Fibroblast of skin of scalp (primary cell): ENCODE results near the gene ADAMTSL1.

Experiments
- DNase-seq: peaks from one replicate; pipeline ENCODE4 v3.0.0-alpha.2; 2013

Gene ADAMTSL1

DNA sequence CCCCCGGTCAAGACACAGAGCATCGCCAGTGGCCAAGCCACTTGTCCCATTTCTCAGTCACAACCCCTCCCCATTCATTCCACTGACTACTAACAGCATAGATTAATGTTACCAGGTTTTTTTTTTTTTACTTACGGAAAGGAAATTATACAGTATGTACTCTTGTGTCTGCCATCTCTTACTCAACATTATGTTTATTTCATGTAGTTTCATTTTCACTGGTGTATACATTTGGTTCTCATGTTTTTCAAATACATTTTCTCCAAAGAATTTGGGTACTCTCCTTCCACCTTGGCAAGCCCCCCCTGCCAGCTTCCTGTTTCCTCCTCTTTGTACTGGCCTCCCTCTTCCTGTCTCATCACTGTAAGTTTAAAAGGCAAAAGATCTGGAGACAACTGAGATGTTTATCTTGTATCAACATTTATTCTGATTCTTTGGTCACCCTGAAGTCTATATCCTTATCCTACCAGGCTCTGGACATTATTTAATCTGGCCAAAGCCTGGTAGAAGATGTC, 351.8 kb downstream of the ADAMTSL1 start:
- DNase-seq: no peak

DNA sequence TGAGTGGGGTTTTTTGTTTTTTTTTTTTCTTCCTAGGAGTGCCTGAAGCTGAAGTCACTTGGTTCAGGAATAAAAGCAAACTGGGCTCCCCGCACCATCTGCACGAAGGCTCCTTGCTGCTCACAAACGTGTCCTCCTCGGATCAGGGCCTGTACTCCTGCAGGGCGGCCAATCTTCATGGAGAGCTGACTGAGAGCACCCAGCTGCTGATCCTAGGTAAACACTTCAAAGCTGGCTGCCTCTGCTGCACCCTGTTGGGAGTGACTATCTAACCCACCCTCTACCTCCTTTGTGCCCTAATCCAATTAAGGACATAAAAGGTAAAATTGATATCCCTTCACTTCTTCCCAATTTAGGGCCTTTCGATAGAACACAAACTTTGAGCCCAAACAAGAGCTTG, 352.3 kb downstream of the ADAMTSL1 start:
- no peak for DNase-seq

DNA sequence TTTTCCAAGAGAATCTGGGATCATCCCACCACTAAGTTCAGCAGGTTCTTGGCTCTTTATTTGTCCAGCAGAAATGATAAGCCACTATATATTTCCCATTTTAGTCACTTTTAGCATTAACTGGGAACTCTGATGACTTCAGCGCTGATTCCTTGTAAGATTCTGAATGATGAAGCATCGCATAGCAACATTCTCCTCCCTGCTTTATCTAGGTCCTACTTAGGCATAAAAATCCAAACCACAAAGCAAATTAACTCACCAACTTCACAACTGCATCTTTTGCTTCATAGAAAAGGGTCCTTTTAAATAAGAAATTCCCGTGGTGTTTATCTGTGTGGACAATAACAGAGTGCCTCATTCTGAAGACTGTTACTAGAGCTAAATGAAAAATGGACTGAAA, 355.1 kb downstream of the ADAMTSL1 start:
- DNase-seq: no peak

DNA sequence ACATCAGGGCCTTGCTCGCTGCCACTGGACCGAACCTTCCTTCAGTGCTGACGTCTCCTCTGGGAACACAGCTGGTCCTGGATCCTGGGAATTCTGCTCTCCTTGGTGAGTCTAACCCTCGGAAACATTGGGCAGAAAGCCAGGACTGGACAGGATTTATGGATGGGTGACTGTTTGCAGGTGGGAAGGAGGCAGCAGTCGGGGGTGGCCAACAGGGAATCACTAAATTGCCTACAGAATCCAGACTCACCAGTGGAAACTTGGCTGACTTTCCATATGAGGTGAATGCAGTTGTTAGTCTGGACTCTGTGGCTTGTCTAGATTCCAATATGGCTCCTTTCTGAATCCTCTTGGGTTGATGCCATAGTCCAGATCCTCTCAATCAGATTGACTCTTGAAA, 355.9 kb downstream of the ADAMTSL1 start:
- no peak for DNase-seq

DNA sequence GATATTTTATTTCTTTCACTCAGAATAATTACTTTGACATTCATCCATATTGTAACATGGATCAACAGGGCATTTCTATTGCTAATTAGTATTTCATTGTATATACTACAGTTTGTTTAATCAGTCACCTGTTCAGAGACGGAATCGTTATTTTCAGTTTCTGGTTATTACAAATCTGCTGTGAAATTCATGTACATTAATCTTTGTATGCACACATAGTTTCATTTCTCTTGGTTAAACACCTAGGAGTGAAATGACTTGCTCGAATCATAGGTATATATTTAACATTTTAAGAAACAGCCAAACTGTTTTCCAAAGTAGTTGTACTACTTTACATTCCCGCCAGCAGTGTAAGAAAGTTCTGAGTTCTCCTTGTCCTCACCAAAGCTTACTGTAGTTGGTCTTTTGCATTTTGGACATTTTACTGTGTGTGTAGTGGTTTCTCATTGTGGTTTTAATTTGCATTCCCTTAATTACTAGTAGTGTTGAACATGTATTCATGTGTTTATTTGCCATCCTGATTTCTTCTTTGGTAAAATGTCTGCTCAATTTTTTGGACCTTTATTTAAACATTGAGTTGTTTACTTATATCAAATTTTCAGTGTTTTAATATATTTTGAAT, 360.9 kb downstream of the ADAMTSL1 start:
- no peak for DNase-seq

DNA sequence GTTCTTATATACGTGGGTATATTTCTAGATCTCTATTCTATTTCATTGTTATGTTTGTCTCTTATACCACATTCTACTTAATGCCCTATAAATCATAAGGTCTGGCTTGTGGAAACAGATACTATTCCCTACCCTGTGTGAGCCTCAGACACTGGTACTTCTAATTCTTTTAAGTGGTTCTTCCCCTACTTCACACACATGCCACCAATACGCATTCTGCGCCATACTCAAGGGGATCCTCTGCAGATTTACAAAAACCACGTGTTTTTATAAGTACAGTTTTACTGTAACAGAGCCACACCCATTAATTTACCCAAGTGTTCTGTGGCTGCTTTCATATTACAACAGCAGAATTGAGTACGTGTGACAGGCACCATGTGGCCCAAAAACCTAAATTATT, 363.4 kb downstream of the ADAMTSL1 start:
- no peak for DNase-seq

DNA sequence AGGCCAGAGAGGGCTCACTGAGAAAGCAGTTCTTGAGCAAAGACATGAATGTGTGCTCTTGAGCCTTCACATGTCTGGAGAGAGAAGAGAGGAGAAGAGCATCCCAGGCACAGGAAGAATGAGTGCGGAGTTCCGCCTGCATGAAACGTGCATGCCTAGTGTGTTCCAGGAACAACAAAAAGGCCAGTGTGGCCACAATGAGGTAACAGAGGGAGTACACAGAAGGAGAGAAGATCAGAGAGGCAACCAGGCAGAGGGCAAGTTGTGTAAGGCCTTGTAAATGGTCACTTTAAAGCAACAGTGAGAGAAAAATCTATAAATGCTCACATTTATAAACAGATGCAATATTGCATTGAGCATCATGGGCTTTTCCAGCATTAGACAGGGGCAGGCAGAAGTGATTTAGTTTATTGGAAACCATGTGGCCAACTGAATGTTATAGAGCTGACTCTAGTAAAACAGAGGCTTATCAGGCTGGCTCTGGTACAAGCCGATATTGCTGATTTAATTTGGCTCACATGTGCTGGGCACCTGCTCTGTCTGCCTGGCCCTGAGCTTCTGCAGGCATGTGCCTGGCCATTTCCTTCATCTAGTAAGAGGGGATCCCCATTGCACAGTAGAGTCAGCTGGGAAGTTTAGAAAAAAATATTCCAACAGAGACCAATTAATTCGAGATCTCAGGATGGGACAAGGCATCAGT, 373.8 kb downstream of the ADAMTSL1 start:
- DNase-seq: no peak

DNA sequence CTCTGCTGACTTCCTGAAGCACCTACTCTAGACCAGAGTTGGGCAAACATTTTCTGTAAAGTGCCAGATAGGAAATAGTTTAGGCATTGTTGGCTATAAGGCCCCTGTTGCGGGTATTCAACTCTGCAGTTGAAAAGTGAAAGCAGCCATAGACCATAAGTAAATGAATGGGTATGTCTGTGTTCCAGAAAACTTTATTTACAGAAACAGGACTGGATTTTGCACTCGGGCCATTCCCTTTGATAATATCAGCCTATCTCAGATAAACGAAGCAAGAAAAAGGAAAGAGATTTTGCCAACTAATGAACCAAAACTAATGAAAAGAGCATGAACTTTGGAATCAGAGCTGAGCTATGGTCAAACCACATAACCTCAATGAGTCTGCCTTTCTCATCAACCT, 374.7 kb downstream of the ADAMTSL1 start:
- no peak for DNase-seq

DNA sequence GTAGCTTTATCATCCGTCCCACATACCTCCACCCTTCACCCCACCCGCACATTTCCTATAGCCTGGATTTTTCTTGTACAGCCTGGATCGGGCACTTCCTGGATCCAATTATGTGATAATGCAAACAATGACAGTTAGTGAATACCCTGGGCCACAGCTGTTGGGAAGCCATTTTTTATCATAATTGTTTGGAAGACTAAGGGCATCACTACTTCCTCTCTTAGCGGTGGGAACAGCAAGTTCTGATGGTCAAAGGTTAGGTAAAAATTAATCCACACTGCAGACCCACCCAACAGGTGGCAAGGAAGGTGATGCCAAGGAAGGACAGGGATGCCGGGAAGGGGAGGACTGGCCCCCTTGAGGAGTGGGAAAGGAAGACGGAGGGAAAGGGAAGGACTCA, 375.3 kb downstream of the ADAMTSL1 start:
- DNase-seq: no peak

DNA sequence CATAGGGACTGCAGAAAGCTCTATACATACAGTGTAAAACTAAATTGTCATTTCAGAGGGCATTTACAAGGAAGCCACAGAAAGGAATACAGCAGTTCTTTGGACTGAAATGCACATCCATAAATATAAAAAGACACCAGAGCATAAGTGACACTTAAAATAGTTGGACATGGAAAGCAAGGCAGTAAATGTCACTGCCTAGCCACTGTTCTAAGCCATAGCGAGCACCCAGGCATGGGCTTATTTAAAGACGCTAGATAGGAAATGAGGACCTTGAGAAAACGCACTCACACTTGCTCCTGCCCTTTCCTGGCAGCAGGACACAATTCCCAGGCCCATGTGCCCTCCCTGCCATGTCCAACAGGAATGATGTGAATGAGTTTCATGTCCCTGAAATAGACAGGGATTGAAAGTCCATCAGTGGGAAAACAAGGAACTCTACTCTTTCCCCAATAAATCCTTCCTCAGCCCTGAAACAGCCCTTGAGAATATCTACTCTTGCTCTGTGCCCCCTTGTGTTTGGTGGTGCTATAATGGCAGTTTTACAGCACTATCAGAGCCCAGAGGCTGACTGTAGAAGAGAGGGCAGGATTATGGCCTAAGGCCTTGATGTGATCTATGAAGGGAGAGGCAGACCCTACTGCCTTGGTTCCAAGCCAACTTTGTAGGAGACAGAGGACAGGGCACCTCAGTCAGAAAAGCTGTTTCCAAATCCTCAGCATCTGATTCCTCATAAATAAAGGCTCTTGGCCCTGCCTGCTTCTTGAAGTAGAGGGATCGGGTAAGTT, 376.1 kb downstream of the ADAMTSL1 start:
- DNase-seq: no peak

DNA sequence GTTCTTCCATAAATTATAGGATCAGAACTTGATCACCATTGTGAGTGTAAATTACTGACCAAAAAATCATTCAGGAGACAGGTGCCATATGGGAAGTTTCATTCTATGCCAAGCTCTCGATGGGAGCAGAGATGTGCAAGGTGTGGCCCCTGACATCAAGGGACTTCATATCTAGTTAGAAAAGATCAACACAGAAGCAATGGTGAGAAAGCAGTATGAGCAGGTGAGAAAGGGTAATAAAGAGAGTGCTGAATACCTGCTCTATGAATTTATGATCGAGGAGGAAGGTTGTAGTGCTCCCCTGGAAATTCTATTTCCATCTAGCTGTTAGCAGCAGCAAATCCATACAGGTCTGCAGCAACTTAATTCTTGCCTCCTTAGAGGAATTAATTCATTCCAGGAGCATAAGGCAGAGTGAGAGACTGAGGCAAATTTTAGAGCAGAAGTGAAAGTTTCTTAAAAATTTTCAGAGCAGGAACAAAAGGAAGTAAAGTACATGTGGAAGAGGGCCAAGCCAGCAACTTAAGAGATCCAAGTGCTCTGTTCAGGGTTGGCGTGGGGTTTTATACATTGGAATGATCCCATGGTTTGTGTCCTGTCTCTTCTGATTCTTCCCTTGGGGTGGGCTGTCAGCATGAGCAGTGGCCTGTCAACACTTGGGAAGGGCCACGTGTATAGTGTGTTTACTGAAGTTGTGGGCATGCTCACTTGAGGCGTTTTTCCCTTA, 377.3 kb downstream of the ADAMTSL1 start:
- no peak for DNase-seq

DNA sequence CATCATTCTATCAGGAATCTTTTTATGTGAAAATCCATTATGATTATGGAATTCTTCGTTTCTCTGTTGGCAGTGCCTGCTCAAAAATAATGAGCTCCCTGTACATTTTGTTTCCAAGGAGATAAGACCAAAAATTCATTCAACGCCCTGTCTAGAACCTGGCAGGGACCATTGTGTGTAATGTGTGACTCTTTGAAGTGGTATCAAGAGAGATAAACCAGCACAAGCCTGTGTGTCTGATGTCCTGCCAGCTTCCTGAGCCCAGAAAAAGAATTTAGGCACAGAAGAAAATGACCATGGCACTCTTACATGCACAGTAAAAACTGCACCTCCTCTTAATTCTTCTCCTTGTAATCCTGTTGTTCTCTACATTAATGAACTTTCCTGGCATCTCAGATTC, 381.7 kb downstream of the ADAMTSL1 start:
- no peak for DNase-seq

DNA sequence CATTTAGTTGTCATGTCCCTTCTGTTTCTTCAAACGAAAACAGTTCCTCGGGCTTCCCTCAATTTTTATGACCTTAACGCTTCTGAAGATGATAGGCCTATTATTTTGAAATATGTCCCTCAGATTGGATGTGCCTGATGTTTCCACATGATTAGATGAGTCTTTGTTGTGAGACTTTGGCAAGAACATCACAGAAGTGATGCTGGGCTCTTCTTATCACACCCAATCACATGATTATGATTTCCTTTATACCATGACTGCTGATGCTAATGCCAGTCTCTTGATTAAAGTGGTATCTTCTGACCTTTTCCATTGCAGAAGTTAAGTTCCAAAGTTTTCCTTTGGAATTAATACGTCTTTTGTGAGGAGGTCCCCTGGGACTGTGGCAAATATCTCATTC, 383.4 kb downstream of the ADAMTSL1 start:
- DNase-seq: no peak

DNA sequence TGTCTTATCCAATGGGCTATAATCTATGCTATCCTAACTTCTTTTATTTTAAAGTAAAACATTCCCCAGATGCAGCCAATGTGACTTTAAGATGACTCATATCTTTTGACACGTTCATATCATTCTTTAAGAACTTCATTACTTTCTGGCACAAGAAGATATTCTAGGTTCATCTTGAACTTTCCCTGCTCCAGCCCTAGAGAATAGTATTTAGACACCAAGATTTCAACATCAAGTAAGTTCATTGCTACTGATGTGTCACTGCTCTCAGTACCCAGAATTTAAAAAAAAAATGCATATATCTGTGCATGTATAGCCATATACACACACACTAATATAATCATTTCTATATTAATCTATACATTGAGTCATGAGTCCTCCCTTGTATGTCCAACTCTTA, 383.8 kb downstream of the ADAMTSL1 start:
- DNase-seq: peak; percentile 89

DNA sequence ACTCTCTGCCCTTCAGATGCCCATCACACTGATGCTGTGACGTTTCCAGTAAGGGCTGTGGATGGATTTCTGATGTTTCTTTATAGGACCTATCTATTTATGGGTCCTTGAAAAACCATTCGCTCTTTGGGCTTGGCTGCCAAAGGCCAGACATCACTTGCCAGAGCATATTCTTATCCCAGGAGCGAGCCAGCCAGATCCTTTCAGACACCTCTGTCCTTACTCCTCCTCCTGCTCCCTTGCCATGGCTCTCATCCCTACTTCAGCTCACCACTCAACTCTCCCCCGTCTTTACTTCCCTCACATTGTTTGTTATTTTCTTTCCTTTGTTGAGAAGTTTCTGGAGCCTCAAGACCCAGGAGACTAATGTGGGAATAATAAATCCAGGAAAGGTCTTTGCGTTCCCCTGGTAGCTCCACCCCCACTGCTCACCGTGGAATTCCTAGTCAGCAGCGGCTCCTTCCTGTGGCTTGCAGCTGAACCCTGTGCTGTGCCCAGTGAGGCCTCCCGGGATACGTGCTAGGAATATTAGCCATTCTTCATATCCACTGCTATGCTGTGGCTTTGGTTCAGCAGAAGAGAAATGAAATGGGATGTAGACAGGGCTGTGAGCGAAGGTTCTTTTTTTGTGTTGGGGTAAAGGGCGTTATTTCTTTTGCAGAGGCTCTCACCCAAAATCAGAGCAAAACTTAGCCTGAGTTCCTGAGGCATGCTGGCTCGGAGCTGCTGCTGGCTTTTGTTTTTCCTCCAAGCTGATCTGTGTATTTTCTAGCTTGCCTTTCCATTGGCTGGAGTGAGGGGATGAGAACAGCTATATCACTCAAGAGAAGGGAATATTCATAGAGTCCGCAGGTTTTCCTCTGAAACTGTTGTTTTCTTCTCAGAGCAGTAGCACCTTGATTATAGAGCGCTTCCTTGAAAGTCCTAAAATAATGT, 387.9 kb downstream of the ADAMTSL1 start:
- DNase-seq: peak; percentile 82

DNA sequence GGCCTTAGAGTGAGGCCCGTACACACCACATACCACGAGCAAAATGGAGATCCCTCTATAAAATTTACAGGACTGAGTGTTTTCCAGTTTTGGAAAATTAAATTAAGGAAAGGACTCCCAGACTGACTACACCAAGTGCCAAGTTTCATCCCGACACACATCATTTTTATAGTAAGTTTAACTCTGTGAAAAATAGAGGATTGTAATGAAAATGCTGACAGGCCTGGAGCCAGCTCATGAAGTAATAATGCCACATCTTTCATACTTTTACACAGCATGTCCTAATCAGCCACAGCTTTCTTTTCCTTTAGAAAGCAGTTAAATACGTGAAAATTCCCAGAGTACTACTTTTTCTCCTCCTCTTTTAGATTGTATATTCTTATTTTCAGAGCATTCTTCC, 389.8 kb downstream of the ADAMTSL1 start:
- DNase-seq: peak; percentile 54

DNA sequence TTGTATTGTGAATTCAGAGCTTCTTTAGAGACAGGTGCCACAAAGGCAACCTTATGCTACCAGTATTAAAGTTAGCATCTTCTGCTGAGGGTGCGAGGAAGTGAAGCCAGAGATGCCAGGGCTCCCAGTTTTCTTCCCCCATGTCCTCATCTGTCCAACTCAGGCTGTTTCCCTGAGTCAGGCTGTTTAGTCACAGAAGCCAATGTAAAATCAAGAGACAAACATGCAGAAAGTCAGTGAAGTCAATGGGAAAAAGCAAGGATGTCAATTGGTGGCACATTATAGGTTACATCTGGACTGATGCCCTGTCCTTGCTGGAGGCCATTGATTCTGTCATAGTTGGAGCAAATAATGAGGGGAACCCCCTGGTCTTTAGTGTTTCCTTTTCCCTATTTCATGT, 390.6 kb downstream of the ADAMTSL1 start:
- DNase-seq: no peak

DNA sequence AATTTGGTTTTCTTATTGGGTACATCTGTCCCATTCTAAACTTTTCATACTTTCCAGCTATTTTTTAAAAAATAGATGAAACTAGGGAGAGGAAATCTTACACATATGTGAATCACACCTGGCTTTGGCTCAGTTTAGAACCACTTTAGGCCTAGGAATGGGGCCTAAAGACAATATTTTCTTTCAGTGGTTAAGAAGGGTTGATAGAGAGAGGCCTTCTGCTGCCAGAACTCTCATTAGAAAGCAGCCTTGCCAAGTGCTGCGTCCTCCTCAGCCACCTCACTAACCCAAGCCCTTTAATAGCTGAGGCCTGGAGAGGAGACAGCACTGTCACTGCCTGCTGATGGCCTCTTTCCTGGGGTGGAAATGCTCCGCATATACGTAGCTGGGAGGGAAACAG, 391.6 kb downstream of the ADAMTSL1 start:
- DNase-seq: peak; percentile 9

DNA sequence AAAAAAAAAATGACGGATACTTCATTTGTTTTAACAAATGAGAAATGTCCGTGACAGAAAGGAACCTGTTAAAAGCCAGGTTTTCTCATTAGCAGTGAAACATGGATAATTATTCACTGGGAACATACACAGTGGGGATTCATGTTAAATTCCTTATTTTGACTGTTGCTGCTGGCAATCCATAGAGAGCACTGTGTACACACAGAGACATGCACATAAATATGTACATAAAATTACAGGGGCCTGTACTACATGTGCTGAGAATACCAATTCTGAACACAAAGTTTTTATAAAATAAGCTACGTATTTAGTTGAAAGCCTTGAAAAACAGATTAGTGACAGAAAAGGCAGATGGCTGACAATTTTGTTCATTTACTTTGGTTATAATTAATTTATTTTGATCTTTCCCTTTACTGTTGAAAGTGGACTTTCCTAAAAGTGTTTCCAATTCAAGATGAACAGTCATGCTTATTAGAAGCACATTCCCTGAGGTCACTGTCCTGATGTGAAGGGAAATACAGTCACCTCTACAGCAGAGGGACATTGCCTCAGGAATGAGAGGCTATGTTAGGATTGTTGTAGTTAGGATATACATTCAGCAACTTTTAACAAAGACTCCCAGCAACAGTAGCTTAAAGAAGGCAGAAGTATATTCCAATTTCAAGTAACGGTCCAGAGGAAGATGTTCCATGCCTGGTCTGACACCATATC, 392.3 kb downstream of the ADAMTSL1 start:
- DNase-seq: peak; percentile 14

DNA sequence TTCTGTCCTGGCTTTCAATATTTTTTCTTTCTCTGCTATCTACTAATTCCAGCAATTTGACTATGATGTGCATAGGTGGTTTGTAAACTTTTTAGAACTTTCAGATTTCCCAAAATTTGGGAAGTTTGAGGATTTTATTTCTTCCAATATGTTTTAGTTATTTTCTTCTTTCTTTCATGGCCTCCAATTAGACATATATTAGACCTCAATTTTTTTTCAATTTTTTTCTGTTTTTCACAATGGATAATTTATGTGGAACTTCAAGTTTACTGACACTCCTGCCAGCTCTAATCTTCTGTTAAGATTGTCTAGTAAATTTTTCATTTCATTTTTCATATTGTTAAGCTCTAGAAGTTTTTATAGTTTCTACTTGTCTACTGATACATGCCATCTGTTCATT, 395.8 kb downstream of the ADAMTSL1 start:
- DNase-seq: no peak

DNA sequence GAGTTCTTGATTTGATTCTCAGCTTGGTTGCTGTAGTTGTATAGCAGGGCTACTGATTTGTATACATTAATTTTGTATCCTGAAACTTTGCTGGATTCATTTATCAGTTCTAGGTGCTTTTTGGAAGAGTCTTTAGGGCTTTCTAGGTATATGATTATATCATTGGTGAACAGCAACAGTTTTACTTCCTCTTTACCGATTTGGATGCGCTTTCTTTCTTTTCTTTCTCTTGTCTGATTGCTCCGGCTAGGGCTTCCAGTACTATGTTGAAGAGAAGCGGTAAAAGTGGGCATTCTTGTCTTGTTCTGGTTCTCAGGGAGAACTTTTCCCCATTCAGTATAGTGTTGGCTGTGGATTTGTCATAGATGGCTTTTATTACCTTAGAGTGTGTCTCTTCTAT, 400.1 kb downstream of the ADAMTSL1 start:
- no peak for DNase-seq
